ENCODE data around the gene USP11. TPM values are rescaled to one million over a fixed set of nuclear protein-coding genes. Genes with fewer than 3 reads are reported as not detected.
"Not testable (repeated sequence)": the region's sequence is repeated elsewhere in the genome, so short reads cannot be mapped to it uniquely, and the experiment has no call there.

The USP11 gene
- total and polyA plus RNA-seq, 10 donors: 19.9 to 91.5 (median 58.7) TPM

DNA sequence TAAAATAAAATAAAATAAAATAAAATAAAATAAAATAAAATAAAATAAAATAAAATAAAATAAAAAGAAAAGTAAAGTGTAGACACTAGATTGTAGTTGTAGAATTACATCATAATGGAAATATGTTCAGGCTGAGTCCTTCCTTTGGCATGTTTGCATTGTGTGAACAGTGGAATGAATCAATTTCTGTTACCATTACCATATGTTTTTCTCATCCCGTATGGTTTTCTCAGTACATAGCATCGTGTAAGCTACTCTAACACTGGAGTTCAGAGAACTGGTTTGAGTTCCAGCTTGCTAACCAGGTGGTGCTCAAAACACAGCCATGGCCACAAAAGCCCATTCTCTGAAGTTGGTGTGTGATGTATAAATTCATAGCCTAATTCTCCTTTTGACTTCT, 45.9 kb downstream of the USP11 start:
- 73 to 88% (median 73%) methylated on average over 2 of the region's 2 CpGs for WGBS, 5 donors
- Histone ChIP-seq H3K27ac (no peak overlapping the region), H3K4me1 (no peaks in the 10 kb centered on the region), H3K4me3 (no peak overlapping the region), H3K9me3 (no peaks in the 10 kb centered on the region), H3K36me3 (no peaks in the 10 kb centered on the region), H3K27me3 (replicated peaks in 1 of 7) (peaks cover 0 to 9% (median 0%) of the 10 kb centered on the region in 7 donors)
- intact Hi-C loops (cut with DNase I; ENCODE audit: low total_unique reads): no loop called here
- TF ChIP-seq, protein P1, sequence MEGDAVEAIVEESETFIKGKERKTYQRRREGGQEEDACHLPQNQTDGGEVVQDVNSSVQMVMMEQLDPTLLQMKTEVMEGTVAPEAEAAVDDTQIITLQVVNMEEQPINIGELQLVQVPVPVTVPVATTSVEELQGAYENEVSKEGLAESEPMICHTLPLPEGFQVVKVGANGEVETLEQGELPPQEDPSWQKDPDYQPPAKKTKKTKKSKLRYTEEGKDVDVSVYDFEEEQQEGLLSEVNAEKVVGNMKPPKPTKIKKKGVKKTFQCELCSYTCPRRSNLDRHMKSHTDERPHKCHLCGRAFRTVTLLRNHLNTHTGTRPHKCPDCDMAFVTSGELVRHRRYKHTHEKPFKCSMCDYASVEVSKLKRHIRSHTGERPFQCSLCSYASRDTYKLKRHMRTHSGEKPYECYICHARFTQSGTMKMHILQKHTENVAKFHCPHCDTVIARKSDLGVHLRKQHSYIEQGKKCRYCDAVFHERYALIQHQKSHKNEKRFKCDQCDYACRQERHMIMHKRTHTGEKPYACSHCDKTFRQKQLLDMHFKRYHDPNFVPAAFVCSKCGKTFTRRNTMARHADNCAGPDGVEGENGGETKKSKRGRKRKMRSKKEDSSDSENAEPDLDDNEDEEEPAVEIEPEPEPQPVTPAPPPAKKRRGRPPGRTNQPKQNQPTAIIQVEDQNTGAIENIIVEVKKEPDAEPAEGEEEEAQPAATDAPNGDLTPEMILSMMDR (IDR thresholded peaks at IDR 0.05 in 8 of 11, conservative IDR thresholded peaks at IDR 0.05 in 3 of 11): no peak
- TF ChIP-seq POLR2A (IDR thresholded peaks at IDR 0.05): no peak
- no peak for TF ChIP-seq POLR2AphosphoS5 (IDR thresholded peaks at IDR 0.05)
- DNase-seq: no peak

DNA sequence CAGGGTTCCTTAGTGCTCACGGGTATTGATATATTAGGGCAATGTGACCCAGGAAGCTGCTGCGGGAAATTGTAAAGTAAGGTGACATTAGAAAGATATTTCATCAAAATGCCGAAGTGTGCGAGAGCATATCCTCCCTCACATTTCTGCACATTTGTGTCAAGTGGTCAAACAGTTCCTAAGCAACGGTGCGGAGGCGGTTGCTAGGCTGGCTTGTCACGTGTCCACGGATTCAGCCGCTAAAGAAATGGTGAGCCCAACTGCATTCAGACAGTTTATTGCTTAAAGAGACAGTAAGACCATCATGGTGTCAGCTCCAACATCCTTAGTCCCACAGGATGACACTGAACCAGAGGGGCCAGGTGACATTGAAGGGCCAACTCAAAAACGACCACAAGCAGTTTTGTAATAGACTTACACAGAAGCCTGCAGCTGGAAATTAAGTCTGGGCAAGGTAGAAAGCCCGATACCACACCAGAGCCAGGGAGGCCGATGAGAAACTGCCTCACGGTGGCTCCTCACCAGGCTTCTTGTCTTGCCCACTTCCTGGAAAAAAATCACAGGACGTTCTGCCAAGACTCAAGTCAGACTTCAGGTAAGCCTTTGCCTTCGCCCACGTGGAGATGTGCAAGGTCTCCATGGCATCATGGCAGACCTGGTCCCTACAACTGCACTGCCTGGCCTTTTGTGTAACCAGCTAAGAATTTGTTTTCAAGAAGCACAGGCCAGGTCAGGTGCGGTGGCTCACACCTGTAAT, 50.4 kb downstream of the USP11 start:
- no peaks in the 10 kb centered on the region for H3K9me3 ChIP-seq
- H3K27me3 ChIP-seq (replicated peaks in 1 of 7): no peaks in the 10 kb centered on the region
- H3K4me3 ChIP-seq: no peak overlapping the region
- intact Hi-C loops (cut with DNase I; ENCODE audit: low total_unique reads): no loop called here
- no peaks in the 10 kb centered on the region for H3K4me1 ChIP-seq
- DNase-seq: no peak
- 58 to 75% (median 69%) methylated on average over 12 to 18 of the region's 18 CpGs for WGBS, 5 donors
- H3K36me3 ChIP-seq: no peaks in the 10 kb centered on the region
- TF ChIP-seq POLR2AphosphoS5 (IDR thresholded peaks at IDR 0.05) (no peak), POLR2A (IDR thresholded peaks at IDR 0.05) (no peak)
- TF ChIP-seq, protein P1 (IDR thresholded peaks at IDR 0.05 in 8 of 11, conservative IDR thresholded peaks at IDR 0.05 in 3 of 11): no peak
- no peak overlapping the region for H3K27ac ChIP-seq

DNA sequence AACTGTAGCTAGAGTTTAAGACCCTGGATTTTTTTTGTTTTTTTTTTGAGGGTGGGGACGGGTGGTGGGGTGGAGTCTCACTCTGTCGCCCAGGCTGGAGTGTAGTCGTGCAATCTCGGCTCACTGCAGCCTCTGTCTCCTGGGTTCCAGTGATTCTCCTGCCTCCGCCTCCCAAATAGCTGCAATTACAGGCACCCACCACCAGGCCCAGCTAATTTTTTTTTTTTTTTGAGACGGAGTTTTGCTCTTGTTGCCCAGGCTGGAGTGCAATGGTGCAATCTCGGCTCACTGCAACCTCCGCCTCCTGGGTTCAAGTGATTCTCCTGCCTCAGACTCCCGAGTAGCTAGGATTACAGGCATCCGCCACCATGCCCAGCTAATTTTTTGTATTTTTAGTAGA, 51.8 kb downstream of the USP11 start:
- H3K4me1 ChIP-seq; H3K9me3 ChIP-seq; H3K36me3 ChIP-seq; intact Hi-C loops (cut with DNase I; ENCODE audit: low total_unique reads); H3K27ac ChIP-seq; H3K4me3 ChIP-seq; DNase-seq; H3K27me3 ChIP-seq (replicated peaks in 1 of 7): not testable (repeated sequence)
- WGBS, 5 donors: 78 to 93% (median 87%) methylated on average over 9 to 10 of the region's 10 CpGs

DNA sequence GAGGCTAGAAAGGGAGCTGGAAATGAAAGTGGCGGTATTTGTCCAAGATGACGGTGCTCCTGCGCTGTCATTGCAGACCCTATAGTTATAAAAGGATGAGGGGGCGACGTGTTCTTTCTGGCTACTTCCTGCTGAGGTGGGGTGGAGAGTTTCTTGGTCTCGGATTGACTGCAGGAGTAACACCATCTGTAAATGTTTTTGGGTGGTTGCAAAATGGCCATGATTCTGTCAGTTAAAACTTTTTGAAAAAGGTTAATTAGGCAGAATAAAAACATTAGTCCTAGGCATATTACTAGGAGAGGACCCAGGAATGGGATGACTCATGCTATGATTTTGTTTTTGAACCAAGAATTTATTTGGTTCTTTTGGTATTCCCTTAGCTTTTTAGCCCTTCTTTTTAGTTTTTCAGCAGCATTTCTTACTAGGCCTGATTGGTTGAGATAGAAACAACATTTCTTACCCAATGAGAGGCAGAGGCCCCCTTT, 53.1 kb downstream of the USP11 start:
- H3K27ac ChIP-seq: no peak overlapping the region
- H3K9me3 ChIP-seq: no peaks in the 10 kb centered on the region
- TF ChIP-seq, protein P1 (IDR thresholded peaks at IDR 0.05 in 8 of 11, conservative IDR thresholded peaks at IDR 0.05 in 3 of 11): no peak
- TF ChIP-seq POLR2AphosphoS5 (IDR thresholded peaks at IDR 0.05) (no peak), POLR2A (IDR thresholded peaks at IDR 0.05) (no peak)
- no peaks in the 10 kb centered on the region for H3K27me3 ChIP-seq (replicated peaks in 1 of 7)
- WGBS, 5 donors: 37 to 65% (median 44%) methylated on average over 6 of the region's 6 CpGs
- H3K36me3 ChIP-seq: no peaks in the 10 kb centered on the region
- H3K4me1 ChIP-seq: no peaks in the 10 kb centered on the region
- DNase-seq: no peak
- H3K4me3 ChIP-seq: no peak overlapping the region
- intact Hi-C loops (cut with DNase I; ENCODE audit: low total_unique reads): no loop called here
